Aorta (tissue), 5 donors: ENCODE measurements around the gene NKIRAS1. TPM values are rescaled to one million over a fixed set of nuclear protein-coding genes. Genes with fewer than 3 reads are reported as not detected.

Source experiments
- ATAC-seq: fragments of 200-7000 bp; cut with Tn5 transposase; one replicate; pipeline ENCODE4 v1.9.1; 2022; ENCODE audit warnings: moderate library complexity; ENCODE audit not compliant: low FRiP score
- DNase-seq, 2 donors: peaks; one replicate each; pipeline ENCODE4 v3.0.0-alpha.2; 2020
- H3K27ac ChIP-seq, 2 donors: one replicate each; pipeline ENCODE4 v1.5.1; 2013; ENCODE audit warnings: low read length in 2 of 2, mild to moderate bottlenecking in 2 of 2, moderate library complexity in 2 of 2, control low read depth in 1 of 2, inconsistent platforms in 1 of 2, low read depth in 1 of 2
- H3K27me3 ChIP-seq, 2 donors: one replicate each; pipeline ENCODE4 v1.6.1; 2013; ENCODE audit warnings: control low read depth in 1 of 2, low read length in 1 of 2, mild to moderate bottlenecking in 1 of 2, moderate library complexity in 1 of 2; ENCODE audit not compliant: insufficient read depth in 2 of 2, control insufficient read depth in 1 of 2
- H3K36me3 ChIP-seq, 2 donors: one replicate each; pipeline ENCODE4 v1.6.1; 2013; ENCODE audit warnings: control low read depth in 1 of 2, low read length in 1 of 2, mild to moderate bottlenecking in 1 of 2; ENCODE audit not compliant: insufficient read depth in 2 of 2, control insufficient read depth in 1 of 2
- H3K4me1 ChIP-seq, 2 donors: one replicate each; pipeline ENCODE4 v1.6.1; 2013; ENCODE audit warnings: low read length in 2 of 2, control low read depth in 1 of 2, mild to moderate bottlenecking in 1 of 2, moderate library complexity in 1 of 2; ENCODE audit not compliant: insufficient read depth in 2 of 2, control insufficient read depth in 1 of 2
- H3K4me3 ChIP-seq, 2 donors: one replicate each; pipeline ENCODE4 v1.5.1; 2013; ENCODE audit warnings: low read length in 2 of 2, control low read depth in 1 of 2, mild to moderate bottlenecking in 1 of 2
- H3K9me3 ChIP-seq: one replicate; pipeline ENCODE4 v1.6.1; 2013; ENCODE audit warnings: mild to moderate bottlenecking, low read length; ENCODE audit not compliant: control insufficient read depth
- WGBS, 2 donors: extraction: QIAGEN DNeasy Blood & Tissue Kit; methylation state at CpG; one replicate each; pipeline ENCODE4 v1.1.7; 2013; 5-methylcytosine and 5-hydroxymethylcytosine counted together
- intact Hi-C, 2 donors: fragments of 100-400 bp; cut with DNase I; formaldehyde crosslinking; loops; one replicate each; pipeline versions ENCODE4 v1.14.2 to v1.15.0; 2022
- polyA plus RNA-seq, 2 donors: library from polyadenylated mRNA; stranded (reverse); fragments of 200-250 nt; gene quantifications; one replicate each; pipeline ENCODE4 v1.2.3, GENCODE V29; 2013
- total RNA-seq, 2 donors: library from RNA; stranded (reverse); fragmentation: NEBNext Ultra II Directional; extraction: Animal tissue kit (Norgen Biotek cat#: 25700); gene quantifications; one replicate each; pipeline ENCODE4 v1.2.1, GENCODE V29; 2021
- donor health status: healthy with polysubstance abuse.
- donor health status: Bipolar disorder and iron deficiency.
- donor health status: DM: no; HTN: no; CAD: no.
- donor health status: DM: no; HTN: no; CAD: no.
- donor health status: DM: yes; HTN: yes; CAD: no.

NKIRAS1 gene
- total and polyA plus RNA-seq, 4 donors: 10.9 to 17.8 (median 13.4) TPM

- peak; percentile 91 to 93 for DNase-seq
- Histone ChIP-seq H3K4me3 (peak within 1 kb of the TSS; percentile 98 to 99), H3K27ac (peak within 1 kb of the TSS; percentile 89 to 100), H3K36me3 (no peaks in the 10 kb centered on the region), H3K27me3 (no peaks in the 10 kb centered on the region), H3K9me3 (no peaks in the 10 kb centered on the region), H3K4me1 (peaks cover 0 to 6% of the 10 kb centered on the region in 2 donors)
- 1% methylated on average over 33 to 88 of the region's 88 CpGs for WGBS, 2 donors
- intact Hi-C loops: loop anchor here in 1 of 2 donors (1.0 to 5.0 kb wide), 2 partner anchors 28 to 37 kb away; partner anchors contain the start of gene RPL15
- ATAC-seq: peak; percentile 87
Observed at GRCh38 chr3:23944861-23945662, 28.3 kb upstream of the NKIRAS1 start, which contains the start of gene NR1D2. NR1D2 (plus strand) TSS chr3:23945286; CDS start chr3:23945579, 293 bp downstream.

GRCh38 chr3:23944007-23944783 is 27.4 kb upstream of the NKIRAS1 start:
- ATAC-seq (no peak), DNase-seq (no peak)
- no peaks in the 10 kb centered on the region for H3K9me3 ChIP-seq
- H3K27ac ChIP-seq: no peak overlapping the region
- H3K4me1 ChIP-seq: no peaks in the 10 kb centered on the region
- 16 to 17% methylated on average over 13 of the region's 13 CpGs for WGBS, 2 donors
- H3K36me3 ChIP-seq: no peaks in the 10 kb centered on the region
- H3K27me3 ChIP-seq: no peaks in the 10 kb centered on the region
- peak overlapping the region; percentile 90 to 99 for H3K4me3 ChIP-seq
- intact Hi-C loops: no loop called here

GRCh38 chr3:23942546-23942945 is 25.8 kb upstream of the NKIRAS1 start:
- DNase-seq: no peak
- ATAC-seq: no peak
- Histone ChIP-seq H3K27ac (no peak overlapping the region), H3K27me3 (no peaks in the 10 kb centered on the region), H3K9me3 (no peaks in the 10 kb centered on the region), H3K4me3 (no peak overlapping the region), H3K36me3 (no peaks in the 10 kb centered on the region), H3K4me1 (no peaks in the 10 kb centered on the region)
- intact Hi-C loops: no loop called here
- 89 to 92% methylated on average over 11 of the region's 11 CpGs for WGBS, 2 donors

- WGBS, 2 donors: 89 to 92% methylated on average over 4 of the region's 4 CpGs
- Histone ChIP-seq H3K36me3 (no peaks in the 10 kb centered on the region), H3K4me1 (no peaks in the 10 kb centered on the region), H3K27me3 (no peaks in the 10 kb centered on the region), H3K9me3 (no peaks in the 10 kb centered on the region), H3K4me3 (no peak overlapping the region), H3K27ac (no peak overlapping the region)
- intact Hi-C loops: no loop called here
- no peak for ATAC-seq
- DNase-seq: no peak
Observed at GRCh38 chr3:23941440-23941839, 24.6 kb upstream of the NKIRAS1 start.

GRCh38 chr3:23940775-23941174 is 24.0 kb upstream of the NKIRAS1 start:
- no peak for DNase-seq
- no peak overlapping the region for H3K4me3 ChIP-seq
- ATAC-seq: no peak
- intact Hi-C loops: no loop called here
- no peak overlapping the region for H3K27ac ChIP-seq
- H3K36me3 ChIP-seq: no peaks in the 10 kb centered on the region
- H3K9me3 ChIP-seq: no peaks in the 10 kb centered on the region
- 68 to 79% methylated on average over 5 of the region's 5 CpGs for WGBS, 2 donors
- H3K27me3 ChIP-seq: no peaks in the 10 kb centered on the region
- H3K4me1 ChIP-seq: no peaks in the 10 kb centered on the region

GRCh38 chr3:23938688-23939087 is 21.9 kb upstream of the NKIRAS1 start:
- H3K4me3 ChIP-seq: no peak overlapping the region
- intact Hi-C loops: no loop called here
- ATAC-seq: no peak
- no peaks in the 10 kb centered on the region for H3K9me3 ChIP-seq
- no peak overlapping the region for H3K27ac ChIP-seq
- no peaks in the 10 kb centered on the region for H3K27me3 ChIP-seq
- DNase-seq: no peak
- no peaks in the 10 kb centered on the region for H3K4me1 ChIP-seq
- no peaks in the 10 kb centered on the region for H3K36me3 ChIP-seq

- Histone ChIP-seq H3K4me1 (no peaks in the 10 kb centered on the region), H3K4me3 (no peak overlapping the region), H3K27me3 (no peaks in the 10 kb centered on the region), H3K27ac (no peak overlapping the region), H3K9me3 (no peaks in the 10 kb centered on the region), H3K36me3 (no peaks in the 10 kb centered on the region)
- intact Hi-C loops: no loop called here
- ATAC-seq (no peak), DNase-seq (no peak)
- 87 to 96% methylated on average over 1 of the region's 1 CpG for WGBS, 2 donors
Observed at GRCh38 chr3:23937296-23937695, 20.5 kb upstream of the NKIRAS1 start.

GRCh38 chr3:23934253-23934652 is 17.5 kb upstream of the NKIRAS1 start:
- no peaks in the 10 kb centered on the region for H3K9me3 ChIP-seq
- ATAC-seq: no peak
- DNase-seq: no peak
- intact Hi-C loops: no loop called here
- H3K4me3 ChIP-seq: no peak overlapping the region
- no peak overlapping the region for H3K27ac ChIP-seq
- H3K4me1 ChIP-seq: no peaks in the 10 kb centered on the region
- H3K27me3 ChIP-seq: no peaks in the 10 kb centered on the region
- no peaks in the 10 kb centered on the region for H3K36me3 ChIP-seq
- 65 to 66% methylated on average over 4 of the region's 4 CpGs for WGBS, 2 donors
